Skeletal muscle tissue (tissue), 4 donors: ENCODE data around the gene SDE2. TPM values are rescaled to one million over a fixed set of nuclear protein-coding genes. Genes with fewer than 3 reads are reported as not detected.
"Not testable (repeated sequence)": the region's sequence is repeated elsewhere in the genome, so short reads cannot be mapped to it uniquely, and the experiment has no call there.

Source experiments
- H3K27ac ChIP-seq: one replicate; pipeline ENCODE4 v1.7.0; 2013; ENCODE audit warnings: mild to moderate bottlenecking, low read depth, low read length, inconsistent platforms
- H3K27me3 ChIP-seq, 3 donors: one replicate each; pipeline ENCODE4 v1.7.0; 2013; ENCODE audit warnings: low read length in 3 of 3; ENCODE audit not compliant: control insufficient read depth in 3 of 3, insufficient read depth in 3 of 3
- H3K36me3 ChIP-seq, 3 donors: one replicate each; pipeline ENCODE4 v1.7.0; 2013; ENCODE audit warnings: low read length in 3 of 3; ENCODE audit not compliant: control insufficient read depth in 3 of 3, insufficient read depth in 3 of 3
- H3K4me1 ChIP-seq, 3 donors: one replicate each; pipeline ENCODE4 v1.7.0; 2013; ENCODE audit warnings: low read length in 3 of 3, mild to moderate bottlenecking in 3 of 3; ENCODE audit not compliant: control insufficient read depth in 3 of 3, insufficient read depth in 3 of 3
- H3K4me3 ChIP-seq, 3 donors: one replicate each; pipeline ENCODE4 v1.7.0; 2013; ENCODE audit warnings: low read length in 3 of 3
- H3K9ac ChIP-seq, 3 donors: one replicate each; pipeline ENCODE4 v1.7.0; 2013; ENCODE audit warnings: low read length in 3 of 3, mild to moderate bottlenecking in 3 of 3, moderate library complexity in 2 of 3, low read depth in 1 of 3
- H3K9me3 ChIP-seq, 3 donors: one replicate each; pipeline ENCODE4 v1.7.0; 2013; ENCODE audit warnings: low read length in 3 of 3; ENCODE audit not compliant: control insufficient read depth in 3 of 3
- total RNA-seq: library from RNA; depleted of rRNA; stranded (reverse); fragments of >200 nt; gene quantifications from one replicate; pipeline ENCODE4 v1.2.3, GENCODE V29; 2014
- donor health status: Osteomylitis.

The SDE2 gene
- total RNA-seq, 1 donor from 2014 or later = 28.2 TPM

DNA sequence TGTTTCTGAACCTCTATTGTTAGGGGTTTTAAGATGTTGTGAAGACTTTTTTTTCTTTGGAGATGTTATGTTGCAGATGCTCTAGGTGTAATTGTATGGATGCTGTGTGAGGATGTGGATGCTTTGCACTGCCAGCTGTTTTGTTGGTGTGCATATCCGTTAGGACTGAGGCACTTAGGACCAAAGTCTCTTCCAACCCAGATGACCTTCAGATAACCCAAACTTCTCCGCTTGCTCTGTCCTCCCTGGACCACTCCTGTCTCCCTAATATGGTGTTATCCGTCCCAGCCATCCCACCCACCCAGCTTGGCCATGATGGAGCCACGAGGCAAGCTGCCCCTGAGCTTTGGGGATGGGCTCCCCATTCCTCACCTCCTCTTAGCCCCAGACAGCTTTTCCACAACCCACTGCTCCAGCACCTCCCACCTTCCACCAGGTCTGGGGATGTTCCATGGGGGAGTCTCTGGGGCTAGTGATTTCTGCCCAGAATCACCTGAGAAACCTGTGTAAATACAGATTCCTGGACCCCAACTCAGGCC, 53.0 kb downstream of the SDE2 start:
- H3K27me3 ChIP-seq = peaks cover 2 to 13% (median 7%) of the 10 kb centered on the region in 3 donors
- H3K36me3 ChIP-seq = no peaks in the 10 kb centered on the region
- H3K9ac ChIP-seq = no peak overlapping the region
- H3K4me1 ChIP-seq = peaks cover 5 to 10% (median 6%) of the 10 kb centered on the region in 3 donors
- no peak overlapping the region for H3K27ac ChIP-seq
- no peak overlapping the region for H3K4me3 ChIP-seq
- H3K9me3 ChIP-seq = no peaks in the 10 kb centered on the region

DNA sequence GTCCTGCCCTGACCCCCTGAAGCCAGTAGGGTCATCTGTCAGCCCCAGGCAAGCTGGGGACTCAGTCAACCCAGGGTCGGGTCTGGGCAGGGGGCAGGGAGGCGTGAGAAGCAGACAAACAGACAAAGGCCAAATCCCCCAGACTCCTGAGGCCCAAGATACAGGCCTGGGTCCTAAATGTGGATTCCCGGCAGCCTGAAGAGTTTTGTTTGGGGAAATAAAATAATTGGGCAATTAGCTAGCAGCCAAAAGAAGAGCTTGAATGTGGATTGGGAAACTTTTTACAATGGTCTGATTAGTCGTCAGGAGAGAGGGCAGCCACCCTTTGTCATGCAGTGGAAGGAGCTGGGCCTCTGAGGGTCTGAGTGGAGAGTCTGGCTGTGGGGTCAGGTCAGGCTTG, 53.6 kb downstream of the SDE2 start:
- no peak overlapping the region for H3K4me3 ChIP-seq
- peaks cover 0 to 14% (median 2%) of the 10 kb centered on the region in 3 donors for H3K27me3 ChIP-seq
- no peak overlapping the region for H3K27ac ChIP-seq
- no peaks in the 10 kb centered on the region for H3K9me3 ChIP-seq
- no peaks in the 10 kb centered on the region for H3K36me3 ChIP-seq
- no peak overlapping the region for H3K9ac ChIP-seq
- H3K4me1 ChIP-seq = peaks cover 5 to 14% (median 10%) of the 10 kb centered on the region in 3 donors

DNA sequence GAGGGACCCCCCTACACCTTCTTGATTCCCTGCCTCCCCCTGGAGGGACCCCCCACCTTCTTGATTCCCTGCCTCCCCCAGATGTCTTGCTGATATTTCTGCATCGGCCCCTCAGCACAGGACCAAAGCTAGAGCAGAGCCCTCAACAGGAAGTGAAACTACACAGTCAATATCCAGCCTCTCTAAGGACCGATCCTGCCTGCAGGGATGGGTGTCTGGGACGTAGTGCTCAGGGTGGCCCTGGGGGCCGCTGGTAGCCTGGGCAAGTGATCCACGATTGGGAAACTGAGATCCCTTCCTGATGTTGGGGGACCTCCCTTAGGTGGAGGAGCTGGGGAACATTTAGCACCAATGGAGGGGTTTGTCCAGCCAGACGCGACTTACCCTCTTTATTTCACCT, 54.2 kb downstream of the SDE2 start:
- Histone ChIP-seq H3K27me3 (peaks cover 0 to 17% (median 4%) of the 10 kb centered on the region in 3 donors), H3K9ac (no peak overlapping the region), H3K4me3 (no peak overlapping the region), H3K27ac (no peak overlapping the region), H3K9me3 (no peaks in the 10 kb centered on the region), H3K36me3 (no peaks in the 10 kb centered on the region), H3K4me1 (peaks cover 5 to 19% (median 14%) of the 10 kb centered on the region in 3 donors)

DNA sequence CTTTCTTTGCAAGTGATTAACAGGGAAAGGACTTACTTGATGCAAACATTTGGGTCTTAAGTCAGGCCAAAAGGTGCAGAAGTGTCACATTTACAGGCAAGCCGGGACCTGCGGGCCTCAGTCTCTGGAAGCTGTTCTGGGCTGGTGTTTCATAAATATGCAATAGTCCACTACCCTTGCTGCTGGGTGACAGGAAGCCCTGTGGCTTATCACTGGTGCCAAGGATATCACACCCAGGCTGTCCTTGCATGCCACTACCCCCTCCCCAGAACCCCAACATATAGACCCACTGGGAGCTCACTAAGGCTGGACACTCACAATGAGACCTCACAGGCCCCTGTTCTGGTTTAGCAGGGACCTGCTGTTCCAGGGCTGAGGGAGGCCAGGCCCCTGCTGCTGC, 54.8 kb downstream of the SDE2 start:
- Histone ChIP-seq H3K27me3 (peaks cover 0 to 17% (median 4%) of the 10 kb centered on the region in 3 donors), H3K4me3 (no peak overlapping the region), H3K9ac (no peak overlapping the region), H3K27ac (no peak overlapping the region), H3K36me3 (no peaks in the 10 kb centered on the region), H3K9me3 (no peaks in the 10 kb centered on the region), H3K4me1 (peaks cover 5 to 19% (median 14%) of the 10 kb centered on the region in 3 donors)

DNA sequence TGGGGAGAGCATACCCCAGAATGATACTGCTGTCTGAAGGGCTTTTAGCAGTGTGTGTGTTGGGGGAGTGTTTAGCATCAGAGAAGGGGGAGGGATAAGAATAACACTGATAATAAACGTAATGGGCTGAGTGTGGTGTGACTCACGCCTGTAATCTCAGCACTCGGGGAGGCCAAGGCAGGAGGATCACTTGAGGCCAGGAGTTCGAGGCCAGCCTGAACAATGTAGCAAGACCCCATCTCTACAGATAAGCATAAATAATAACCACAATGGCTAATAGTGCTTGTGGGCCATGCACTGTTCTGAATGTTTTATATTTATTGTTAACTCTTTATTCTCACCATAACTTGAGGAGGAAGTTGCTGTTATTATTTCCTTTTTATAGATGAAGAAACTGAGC, 55.6 kb downstream of the SDE2 start:
- Histone ChIP-seq H3K4me1 (peaks cover 5 to 19% (median 14%) of the 10 kb centered on the region in 3 donors), H3K27ac (no peak overlapping the region), H3K9ac (no peak overlapping the region)

DNA sequence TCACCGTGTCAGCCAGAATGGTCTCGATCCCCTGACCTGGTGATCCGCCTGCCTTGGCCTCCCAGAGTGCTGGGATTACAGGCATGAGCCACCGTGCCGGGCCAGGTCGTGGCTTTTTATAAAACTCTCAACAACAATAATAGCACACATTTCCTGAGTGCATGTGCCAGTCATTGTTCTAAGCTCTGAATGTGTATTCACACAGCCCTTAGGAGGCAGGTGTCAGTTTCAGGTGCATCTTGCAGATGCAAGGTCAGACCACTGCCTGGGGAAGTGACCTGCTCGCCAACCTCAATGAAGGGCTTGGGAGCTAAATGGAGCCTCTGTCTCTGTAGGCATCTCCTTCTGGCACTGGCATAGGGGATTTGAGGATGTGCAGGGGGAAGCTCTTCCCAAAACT, 56.6 kb downstream of the SDE2 start:
- Histone ChIP-seq H3K36me3 (no peaks in the 10 kb centered on the region), H3K9ac (no peak overlapping the region), H3K27ac (no peak overlapping the region)

More for the DNA sequence above, 55.6 kb downstream of the SDE2 start:
- Histone ChIP-seq H3K36me3 (no peaks in the 10 kb centered on the region), H3K27me3 (peaks cover 0 to 15% (median 4%) of the 10 kb centered on the region in 3 donors), H3K9me3 (no peaks in the 10 kb centered on the region), H3K4me3 (no peak overlapping the region)

DNA sequence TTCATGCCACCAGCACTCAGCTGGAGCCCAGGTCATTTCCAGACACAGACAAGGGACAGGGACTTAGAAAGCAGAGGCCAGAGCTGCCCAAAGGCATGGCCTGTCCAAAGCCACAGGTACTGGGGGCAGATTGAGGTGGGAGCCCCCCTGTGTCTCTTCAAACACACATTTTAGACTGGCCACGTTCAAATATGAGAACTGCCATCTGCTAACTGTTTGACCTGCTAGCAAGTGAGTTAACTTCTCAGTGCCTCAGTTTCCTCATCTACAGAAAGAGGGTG, 57.3 kb downstream of the SDE2 start:
- peaks cover 0 to 8% (median 2%) of the 10 kb centered on the region in 3 donors for H3K27me3 ChIP-seq
- no peaks in the 10 kb centered on the region for H3K9me3 ChIP-seq
- no peak overlapping the region for H3K27ac ChIP-seq
- no peaks in the 10 kb centered on the region for H3K36me3 ChIP-seq
- peaks cover 5 to 19% (median 14%) of the 10 kb centered on the region in 3 donors for H3K4me1 ChIP-seq
- H3K4me3 ChIP-seq = no peak overlapping the region
- H3K9ac ChIP-seq = no peak overlapping the region

More for the DNA sequence above, 56.6 kb downstream of the SDE2 start:
- H3K4me1 ChIP-seq = peaks cover 5 to 19% (median 14%) of the 10 kb centered on the region in 3 donors
- H3K4me3 ChIP-seq = no peak overlapping the region
- H3K27me3 ChIP-seq = peaks cover 0 to 11% (median 4%) of the 10 kb centered on the region in 3 donors
- no peaks in the 10 kb centered on the region for H3K9me3 ChIP-seq

DNA sequence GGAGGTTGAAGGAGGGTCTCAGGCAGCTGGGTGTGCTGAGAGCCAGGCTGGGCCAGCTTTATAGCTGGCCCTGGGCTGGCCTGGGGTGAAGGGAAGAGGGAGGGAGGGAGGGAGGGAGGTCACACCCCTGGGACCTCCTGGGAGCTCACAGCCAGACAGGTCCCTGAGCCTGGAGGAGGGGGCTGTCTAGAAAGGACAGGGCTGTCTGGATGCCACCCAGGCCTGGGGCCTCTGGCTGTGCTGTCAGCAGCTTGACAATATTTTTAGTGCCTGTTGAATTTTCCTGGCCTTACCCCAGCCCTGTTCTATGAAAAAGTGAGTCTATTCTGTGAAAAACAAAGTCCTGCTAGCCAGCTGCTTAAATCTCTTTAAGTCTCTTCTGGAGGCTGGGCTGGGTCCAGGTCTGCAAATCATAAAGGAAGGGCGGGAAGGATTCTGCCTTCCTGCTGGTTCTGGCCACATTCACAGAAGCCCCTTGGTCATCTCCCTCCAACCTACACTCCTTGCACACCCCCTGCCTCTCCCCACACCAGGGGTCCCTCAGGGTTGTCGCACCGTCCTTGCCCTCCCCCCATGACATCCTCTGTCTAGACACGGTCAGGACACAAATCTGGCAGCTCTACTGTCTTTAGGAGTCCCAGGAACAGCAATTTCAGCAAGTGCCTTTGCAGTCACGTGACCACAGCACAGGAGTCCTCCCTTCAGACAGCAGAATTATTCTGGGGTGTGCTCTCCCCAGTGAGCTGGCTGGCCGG, 57.8 kb downstream of the SDE2 start, which contains the start of gene LEFTY2:
LEFTY2 (minus strand) TSS at position 34 of the 755 bp plus-strand sequence. CDS start 80 bp downstream, outside the sequence.
- peaks cover 0 to 8% (median 2%) of the 10 kb centered on the region in 3 donors for H3K27me3 ChIP-seq
- H3K4me3 ChIP-seq = no peak within 1 kb of the TSS
- peak within 1 kb of the TSS in 2 of 3 donors; percentile 25 to 33 for H3K9ac ChIP-seq
- H3K9me3 ChIP-seq = no peaks in the 10 kb centered on the region
- H3K27ac ChIP-seq = no peak within 1 kb of the TSS
- peaks cover 5 to 19% (median 14%) of the 10 kb centered on the region in 3 donors for H3K4me1 ChIP-seq
- H3K36me3 ChIP-seq = no peaks in the 10 kb centered on the region

DNA sequence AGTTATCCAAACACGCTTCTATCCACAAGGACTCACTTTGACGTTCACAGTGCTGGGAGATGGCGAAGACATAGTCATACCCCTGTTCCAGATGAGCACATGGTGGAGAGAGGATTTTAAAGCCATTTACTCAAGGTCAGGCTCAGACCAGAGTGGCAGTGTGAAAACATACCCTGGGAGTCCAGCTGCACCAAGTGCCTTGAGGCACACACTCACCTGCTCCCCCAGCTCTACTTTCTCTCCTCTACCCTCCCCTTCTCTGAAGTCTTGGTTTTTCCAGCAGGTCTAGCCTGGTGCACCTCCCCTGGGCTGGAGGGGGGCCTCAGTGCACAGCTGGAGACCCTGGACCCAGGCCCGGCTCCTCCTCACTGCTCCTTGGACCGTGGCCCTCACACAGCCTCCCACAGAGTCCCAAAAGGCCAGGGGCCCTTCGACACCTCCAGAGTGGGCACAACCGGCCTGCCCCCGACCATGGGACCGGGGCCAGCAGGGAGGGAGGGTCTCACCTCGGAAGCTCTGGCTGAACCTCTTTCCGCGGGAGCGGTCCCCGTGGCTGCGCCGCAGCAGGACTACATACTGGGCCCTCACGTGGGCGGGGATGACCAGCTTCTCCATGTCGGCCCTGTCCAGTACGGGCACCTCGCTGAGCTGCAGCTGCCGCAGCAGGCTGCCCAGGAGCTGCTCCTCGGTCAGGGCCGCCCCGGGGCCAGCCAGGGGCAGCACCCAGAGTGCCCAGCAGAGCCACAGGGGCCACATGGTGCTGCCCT, 58.6 kb downstream of the SDE2 start:
- no peaks in the 10 kb centered on the region for H3K9me3 ChIP-seq
- H3K27me3 ChIP-seq = peaks cover 0 to 8% (median 2%) of the 10 kb centered on the region in 3 donors
- no peak overlapping the region for H3K27ac ChIP-seq
- no peaks in the 10 kb centered on the region for H3K36me3 ChIP-seq
- peak overlapping the region in 1 of 3 donors; percentile 25 for H3K9ac ChIP-seq
- peaks cover 5 to 19% (median 14%) of the 10 kb centered on the region in 3 donors for H3K4me1 ChIP-seq
- no peak overlapping the region for H3K4me3 ChIP-seq

DNA sequence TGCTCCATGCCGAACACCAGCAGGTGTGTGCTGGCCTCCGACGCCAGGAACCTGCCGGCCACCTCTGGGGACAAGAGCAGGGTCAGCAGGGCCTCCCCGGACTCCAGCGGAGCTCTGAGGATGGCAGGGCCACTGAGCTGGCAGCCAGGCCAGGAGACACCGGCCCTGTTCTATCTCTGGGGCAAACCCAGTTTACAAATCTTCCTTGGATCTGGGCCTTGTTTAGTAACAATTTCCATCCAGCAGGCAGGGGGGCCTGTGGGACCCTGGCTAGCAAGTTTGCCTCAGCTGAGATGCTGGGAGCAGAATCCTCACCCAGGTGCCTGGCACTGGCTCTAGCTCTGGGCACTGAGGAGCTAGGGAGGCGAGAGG, 59.2 kb downstream of the SDE2 start:
- not testable (repeated sequence) for H3K4me3 ChIP-seq, H3K9me3 ChIP-seq, H3K9ac ChIP-seq, H3K27ac ChIP-seq, H3K36me3 ChIP-seq, H3K27me3 ChIP-seq
- peaks cover 5 to 19% (median 14%) of the 10 kb centered on the region in 3 donors for H3K4me1 ChIP-seq
